HG03108 (cell line): Measurements from ENCODE around the gene ZIC3.

Experiments used
- ATAC-seq: cut with Tn5 transposase; IDR thresholded peaks from one replicate; pipeline ENCODE4 v1.9.1; 2021; ENCODE audit warnings: moderate library complexity; ENCODE audit not compliant: unreplicated experiment

The ZIC3 gene

GRCh38 chrX:137573324-137574101, 7.6 kb downstream of the ZIC3 start:
- ATAC-seq = no peak

- ATAC-seq = no peak
Observed at GRCh38 chrX:137574102-137574783, 8.3 kb downstream of the ZIC3 start.

- no peak for ATAC-seq
Observed at GRCh38 chrX:137574784-137575293, 8.9 kb downstream of the ZIC3 start.

GRCh38 chrX:137575596-137576255, 9.8 kb downstream of the ZIC3 start:
- no peak for ATAC-seq

- no peak for ATAC-seq
Observed at GRCh38 chrX:137587151-137587550, 21.2 kb downstream of the ZIC3 start.

GRCh38 chrX:137600769-137601168, 34.8 kb downstream of the ZIC3 start:
- ATAC-seq = no peak
